CD4-positive, alpha-beta T cell treated with Interleukin-2 at 100 ng/mL for 4 hours (primary cell): ENCODE results near the gene LRRC37B.
A peak's percentile ranks its signal among the peaks of the same experiment; 100 is the strongest.
"Not testable (repeated sequence)": the region's sequence is repeated elsewhere in the genome, so short reads cannot be mapped to it uniquely, and the experiment has no call there.

Experiments used
- DNase-seq: peaks from one replicate; pipeline ENCODE4 v3.0.0-alpha.2; 2020; ENCODE audit warnings: low spot score

The LRRC37B gene

GRCh38 chr17:32006957-32007462 lies at the start of gene LRRC37B:
TSS of gene LRRC37B (plus strand) at chr17:32007383. CDS start at chr17:32021393, 14,010 bp downstream.
- DNase-seq: peak; percentile 90

- DNase-seq: not testable (repeated sequence)
Observed at GRCh38 chr17:31964131-31964530, 43.1 kb upstream of the LRRC37B start.

DNA sequence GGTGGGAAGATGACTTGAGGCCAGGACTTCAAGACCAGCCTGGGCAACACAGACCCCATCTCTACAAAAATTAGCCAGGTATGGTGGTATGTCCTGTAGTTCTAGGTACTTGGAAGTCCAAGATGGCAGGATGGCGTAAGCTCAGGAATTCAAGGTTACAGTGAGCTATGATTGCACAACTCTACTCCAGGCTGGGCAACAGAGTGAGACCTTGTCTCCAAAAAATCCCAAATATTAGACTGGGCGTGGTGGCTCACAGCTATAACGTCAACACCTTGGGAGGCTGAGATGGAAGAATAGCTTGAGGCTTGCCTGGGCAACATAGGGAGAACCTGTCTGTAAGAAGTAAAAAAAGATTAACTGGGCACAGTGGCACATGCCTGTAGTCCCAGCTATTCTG lies 39.5 kb upstream of the LRRC37B start:
- no peak for DNase-seq

- not testable (repeated sequence) for DNase-seq
Observed at GRCh38 chr17:31970416-31970815, 36.8 kb upstream of the LRRC37B start.

DNA sequence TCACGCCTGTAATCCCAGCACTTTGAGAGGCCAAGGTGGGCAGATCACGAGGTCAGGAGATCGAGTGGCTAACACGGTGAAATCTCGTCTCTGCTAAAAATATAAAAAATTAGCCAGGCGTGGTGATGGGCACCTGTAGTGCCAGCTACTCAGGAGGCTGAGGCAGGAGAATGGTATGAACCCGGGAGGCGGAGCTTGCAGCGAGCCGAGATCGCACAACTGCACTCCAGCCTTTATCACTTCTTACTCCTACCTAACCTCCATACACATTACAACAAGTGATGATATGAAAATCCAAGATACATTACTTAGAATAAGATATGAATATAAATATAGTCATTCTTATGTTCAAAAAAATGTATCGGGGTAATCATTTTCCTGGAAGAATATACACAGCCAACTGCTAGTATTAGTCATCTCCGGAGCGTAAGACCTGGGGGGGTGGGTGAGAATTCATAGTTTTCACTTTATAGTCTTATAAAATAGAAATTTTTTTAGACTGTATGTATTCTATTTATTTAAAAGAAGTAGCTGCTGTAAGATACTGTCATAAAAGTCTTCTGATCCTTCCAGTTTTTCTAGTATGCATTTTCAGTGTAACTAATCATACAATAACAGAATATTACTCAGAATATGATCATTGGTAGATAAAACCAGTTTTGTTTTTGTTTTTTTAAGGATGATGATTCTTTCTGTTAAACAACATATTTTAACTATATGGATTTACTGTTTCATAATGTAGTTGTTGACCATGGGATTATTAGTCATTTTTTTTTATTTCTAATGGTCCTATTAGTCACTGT lies 32.7 kb upstream of the LRRC37B start:
- not testable (repeated sequence) for DNase-seq

DNA sequence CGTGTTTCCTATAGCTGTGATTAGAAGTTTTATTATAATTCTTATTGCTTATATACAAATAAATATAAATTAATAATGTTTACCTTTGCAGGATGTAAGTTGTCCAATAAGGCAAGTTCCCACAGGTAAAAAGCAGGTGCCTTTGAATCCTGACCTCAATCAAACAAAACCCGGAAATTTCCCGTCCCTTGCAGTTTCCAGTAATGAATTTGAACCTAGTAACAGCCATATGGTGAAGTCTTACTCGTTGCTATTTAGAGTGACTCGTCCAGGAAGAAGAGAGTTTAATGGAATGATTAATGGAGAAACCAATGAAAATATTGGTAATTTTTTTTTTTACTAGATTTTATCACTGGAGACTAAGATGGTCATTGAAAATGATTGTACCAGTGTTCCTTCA lies 31.8 kb upstream of the LRRC37B start:
- not testable (repeated sequence) for DNase-seq

- DNase-seq: not testable (repeated sequence)
Observed at GRCh38 chr17:31991821-31992220, 15.4 kb upstream of the LRRC37B start.

- DNase-seq: no peak
Observed at GRCh38 chr17:31997005-31997404, 10.2 kb upstream of the LRRC37B start.

DNA sequence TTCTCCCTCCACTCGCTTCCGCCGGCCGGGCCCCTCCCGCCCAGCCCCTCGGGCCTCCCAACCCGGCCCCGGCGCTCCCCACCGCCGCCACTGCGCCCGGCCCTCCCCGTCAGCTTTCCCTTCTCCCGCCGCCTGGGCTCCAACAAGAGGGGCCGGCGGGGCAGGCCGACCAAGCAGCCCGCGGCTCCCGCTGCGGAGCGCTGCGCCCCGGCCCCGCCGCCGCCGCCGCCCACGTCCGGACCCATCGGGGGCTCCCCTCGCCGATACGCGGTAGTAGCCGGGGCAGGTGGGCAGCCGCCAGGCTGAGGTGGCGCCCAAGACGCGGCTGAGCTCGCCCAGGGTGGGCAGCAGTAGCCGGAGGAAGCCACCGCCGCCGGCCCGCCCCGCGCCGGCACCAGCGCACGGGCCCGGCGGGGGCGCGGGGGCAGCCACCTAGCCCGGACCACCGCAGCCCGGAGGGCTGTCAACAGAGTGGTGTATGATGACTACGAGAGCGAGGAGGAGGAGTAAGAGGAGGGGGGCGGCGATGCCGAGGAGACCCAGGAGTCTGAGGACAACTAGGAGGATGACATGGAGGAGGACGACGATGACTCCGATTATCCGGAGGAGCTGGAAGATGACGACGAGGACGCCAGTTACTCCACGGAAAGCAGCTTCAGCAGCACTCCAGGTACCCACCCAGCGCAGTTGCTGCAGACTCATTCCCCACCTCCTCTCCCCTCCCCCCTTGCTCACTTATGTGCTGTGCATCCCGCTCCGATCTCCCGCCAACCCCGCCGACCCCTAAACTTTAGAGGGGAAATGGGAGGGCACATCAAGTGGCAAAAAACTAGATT lies 498 bp downstream of the LRRC37B start:
- peak; percentile 27 for DNase-seq

- no peak for DNase-seq
Observed at GRCh38 chr17:32009262-32009542, 2.0 kb downstream of the LRRC37B start.

GRCh38 chr17:32010114-32010513 lies 2.9 kb downstream of the LRRC37B start:
- DNase-seq: no peak

DNA sequence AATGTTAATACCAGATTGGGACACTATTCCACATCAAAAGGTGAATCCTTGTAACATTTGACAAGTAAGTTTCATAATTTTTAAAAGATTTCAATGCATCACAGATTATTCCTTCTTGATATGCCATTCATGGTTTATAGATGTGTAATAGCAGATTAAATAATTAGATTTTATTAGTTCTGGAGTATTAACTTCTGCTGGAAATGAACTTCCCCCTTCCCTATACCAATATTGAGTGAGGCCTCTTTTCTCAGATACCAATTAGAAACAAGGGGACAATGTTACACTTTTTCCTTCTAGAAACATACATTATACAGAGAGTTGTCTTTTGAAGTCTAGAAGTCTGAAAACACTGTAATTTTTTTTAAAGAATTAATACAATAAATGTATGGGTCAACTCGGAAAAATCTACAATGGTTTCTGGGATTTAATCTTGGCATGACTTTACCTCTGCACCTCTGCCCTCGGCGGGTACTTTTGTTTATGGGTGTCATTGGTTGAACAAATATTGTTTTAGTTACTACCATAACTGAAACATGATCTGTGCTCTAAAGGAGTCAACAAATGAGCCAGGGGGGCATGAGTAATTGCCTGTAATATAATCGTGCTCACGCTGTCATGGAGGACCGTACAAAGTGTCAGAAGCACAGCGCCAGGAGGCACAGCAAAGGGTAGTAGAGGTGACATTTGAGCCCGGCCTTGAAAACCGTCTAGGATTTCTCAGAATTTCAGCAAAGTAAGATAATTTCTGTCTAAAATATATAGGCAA lies 8.2 kb downstream of the LRRC37B start:
- no peak for DNase-seq

DNA sequence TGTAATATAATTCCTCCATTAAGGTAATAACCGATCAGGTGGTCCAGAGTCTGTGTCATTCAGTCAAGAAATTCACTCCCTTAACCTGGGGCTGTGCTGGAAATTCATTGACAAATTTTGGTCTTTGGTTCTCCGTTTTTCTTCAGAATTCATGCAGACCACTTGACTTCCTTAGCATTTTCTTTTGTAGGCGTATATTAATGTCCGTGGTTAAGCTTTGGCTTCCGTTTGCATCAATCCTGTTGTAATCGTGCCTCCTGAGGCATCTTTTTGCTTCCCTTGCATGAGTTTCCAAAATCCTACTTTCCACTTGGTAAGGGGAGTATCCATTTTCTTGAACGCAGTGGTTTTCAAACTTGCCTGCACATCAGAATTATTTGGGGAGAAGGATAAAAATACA lies 9.0 kb downstream of the LRRC37B start:
- DNase-seq: no peak

DNA sequence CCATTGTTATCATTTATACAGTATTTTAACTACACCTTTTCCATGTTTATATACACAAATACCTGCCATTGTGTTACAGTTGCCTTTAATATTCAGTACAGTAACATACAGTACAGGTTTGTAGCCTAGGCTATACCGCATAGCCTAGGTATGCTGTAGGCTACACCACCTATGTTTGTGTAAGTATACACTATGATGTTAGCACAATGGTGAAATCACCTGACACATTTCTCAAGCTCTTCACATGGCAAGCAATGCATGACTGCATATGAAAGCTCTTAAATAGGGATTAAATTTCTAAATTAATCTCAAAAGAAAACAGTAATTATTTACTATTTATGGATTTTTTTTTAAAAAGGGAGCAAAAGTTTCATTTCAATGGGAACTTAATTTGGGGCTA lies 12.0 kb downstream of the LRRC37B start:
- DNase-seq: no peak

GRCh38 chr17:32020943-32021614 lies 13.9 kb downstream of the LRRC37B start:
- no peak for DNase-seq

DNA sequence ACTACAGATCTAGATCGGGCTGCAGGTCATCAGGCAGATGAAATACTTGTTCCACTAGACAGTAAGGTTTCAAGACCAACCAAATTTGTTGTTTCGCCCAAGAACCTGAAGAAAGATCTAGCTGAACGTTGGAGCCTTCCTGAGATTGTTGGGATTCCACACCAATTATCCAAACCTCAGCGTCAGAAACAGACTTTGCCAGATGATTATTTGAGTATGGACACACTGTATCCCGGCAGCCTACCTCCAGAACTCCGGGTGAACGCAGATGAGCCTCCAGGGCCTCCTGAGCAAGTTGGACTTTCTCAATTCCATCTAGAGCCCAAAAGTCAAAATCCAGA lies 14.4 kb downstream of the LRRC37B start:
- DNase-seq: no peak

DNA sequence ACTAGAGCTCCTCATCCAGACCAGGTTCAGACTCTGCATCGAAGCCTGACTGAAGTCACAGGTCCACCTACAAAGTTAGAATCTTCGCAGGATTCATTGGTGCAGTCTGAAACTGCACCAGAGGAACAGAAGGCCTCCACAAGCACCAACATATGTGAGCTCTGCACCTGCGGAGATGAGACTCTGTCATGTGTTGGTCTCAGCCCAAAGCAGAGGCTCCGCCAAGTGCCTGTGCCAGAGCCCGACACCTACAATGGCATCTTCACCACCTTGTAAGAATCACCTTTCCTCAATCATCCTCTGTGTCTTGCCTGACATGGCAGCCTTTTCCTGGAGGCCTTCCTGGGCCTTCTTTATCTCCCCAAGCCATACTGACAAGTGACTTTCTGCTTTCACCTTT lies 15.4 kb downstream of the LRRC37B start:
- DNase-seq: not testable (repeated sequence)

GRCh38 chr17:32027271-32027670 lies 20.1 kb downstream of the LRRC37B start:
- DNase-seq: not testable (repeated sequence)

GRCh38 chr17:32033223-32033622 lies 26.0 kb downstream of the LRRC37B start:
- DNase-seq: no peak

- DNase-seq: not testable (repeated sequence)
Observed at GRCh38 chr17:32033812-32034211, 26.6 kb downstream of the LRRC37B start.

DNA sequence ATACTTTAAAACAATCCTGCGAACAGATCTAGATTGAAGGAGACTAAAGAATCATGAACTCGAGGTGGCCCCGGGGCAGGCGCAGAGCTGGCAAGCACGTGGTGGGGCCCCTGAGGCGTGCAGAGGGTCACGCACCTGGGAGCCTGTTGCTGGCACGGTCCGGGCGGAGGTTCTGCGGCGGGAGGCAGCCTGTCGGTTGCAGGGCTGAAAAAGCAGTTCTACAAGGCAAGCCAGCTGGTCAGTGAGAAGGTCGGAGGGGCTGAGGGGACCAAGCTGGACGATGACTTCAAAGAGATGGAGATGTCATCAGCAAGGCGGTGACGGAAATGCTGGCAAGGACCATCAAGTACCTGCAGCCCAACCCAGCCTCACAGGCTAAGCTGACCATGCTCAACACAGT lies 33.1 kb downstream of the LRRC37B start:
- not testable (repeated sequence) for DNase-seq
